Medulla oblongata (tissue), 1 donor: ENCODE measurements around the gene CXXC1.
"Not testable (repeated sequence)": the region's sequence is repeated elsewhere in the genome, so short reads cannot be mapped to it uniquely, and the experiment has no call there.

ENCODE experiments used
- DNase-seq: peaks from one replicate; pipeline ENCODE4 v3.0.0-alpha.2; 2015; ENCODE audit errors: extremely low spot score

Gene CXXC1

DNA sequence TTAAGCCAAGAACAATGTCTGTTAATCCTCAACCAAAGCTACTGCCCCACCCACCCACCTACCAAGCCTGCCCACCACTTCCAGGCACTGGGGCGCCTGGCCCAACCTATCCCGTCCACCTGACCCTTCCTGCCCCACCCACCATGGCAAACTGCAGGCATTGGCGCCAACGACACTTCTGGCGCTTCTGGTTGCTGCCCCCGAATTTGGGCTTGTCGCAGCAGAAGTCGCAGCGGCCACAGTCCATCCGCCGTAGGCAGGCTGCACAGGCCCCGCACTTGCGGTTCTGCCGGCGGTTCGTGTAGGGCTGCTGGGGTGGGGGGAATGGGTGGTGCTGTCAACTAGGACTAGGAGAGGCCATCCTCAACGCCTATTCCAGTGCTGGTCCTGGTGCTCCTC, 13.4 kb downstream of the CXXC1 start:
- DNase-seq = no peak

GRCh38 chr18:50273203-50274043, 14.1 kb downstream of the CXXC1 start:
- no peak for DNase-seq

DNA sequence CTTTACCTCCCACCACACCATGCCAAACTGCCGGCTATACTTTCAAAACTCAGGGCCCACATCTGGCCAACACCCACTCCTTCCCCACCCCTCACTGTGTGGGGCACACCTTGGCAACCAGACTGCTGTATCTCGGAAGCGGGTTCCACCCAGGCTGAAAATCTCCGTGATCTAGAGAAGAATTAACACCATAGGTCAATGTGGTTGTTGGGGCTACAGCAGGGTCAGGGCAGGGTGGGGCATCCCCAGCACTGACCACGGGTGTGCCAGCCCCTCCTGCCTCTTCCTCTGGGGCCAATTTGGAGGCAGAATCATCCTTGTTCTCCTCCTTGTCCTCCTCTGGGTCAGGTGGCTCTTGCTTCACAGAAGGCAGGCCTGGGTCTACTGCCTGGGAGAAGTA, 14.9 kb downstream of the CXXC1 start:
- no peak for DNase-seq

DNA sequence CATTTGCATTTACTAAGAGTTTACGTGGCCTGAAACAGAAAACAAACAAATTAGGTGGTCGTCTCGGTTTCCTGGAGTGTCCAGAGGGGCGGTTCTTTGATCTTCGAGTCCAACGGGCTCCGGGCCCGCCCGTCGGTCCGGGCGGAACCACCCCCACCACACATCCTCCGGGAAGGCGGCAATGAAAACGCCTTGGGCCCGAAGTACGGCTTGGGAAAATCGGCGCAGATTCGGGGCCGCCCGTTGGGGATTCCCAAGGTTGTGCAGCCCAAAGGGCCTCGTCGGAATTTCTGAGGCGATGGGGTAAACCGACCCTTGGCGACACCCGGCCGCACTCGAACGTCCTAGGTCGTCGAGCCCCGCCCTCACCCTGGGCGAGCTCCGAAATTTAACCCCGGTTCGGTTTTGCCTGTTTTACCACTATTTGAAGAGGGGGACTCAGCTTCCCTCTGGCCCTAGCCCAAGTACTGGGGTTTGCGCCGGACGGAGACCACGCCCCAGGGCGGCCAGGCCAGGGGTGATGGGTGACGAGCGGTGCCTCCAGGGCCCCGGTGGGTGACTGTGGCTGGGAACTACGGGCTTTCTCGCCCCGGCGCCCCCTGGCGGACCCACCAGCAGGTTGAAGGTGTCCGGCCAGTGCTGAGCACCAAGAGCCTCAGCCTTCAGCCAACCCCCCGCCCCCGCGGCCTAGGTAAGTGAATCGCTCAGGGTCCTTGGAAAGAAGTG, 19.3 kb downstream of the CXXC1 start:
- peak; percentile 71 for DNase-seq

DNA sequence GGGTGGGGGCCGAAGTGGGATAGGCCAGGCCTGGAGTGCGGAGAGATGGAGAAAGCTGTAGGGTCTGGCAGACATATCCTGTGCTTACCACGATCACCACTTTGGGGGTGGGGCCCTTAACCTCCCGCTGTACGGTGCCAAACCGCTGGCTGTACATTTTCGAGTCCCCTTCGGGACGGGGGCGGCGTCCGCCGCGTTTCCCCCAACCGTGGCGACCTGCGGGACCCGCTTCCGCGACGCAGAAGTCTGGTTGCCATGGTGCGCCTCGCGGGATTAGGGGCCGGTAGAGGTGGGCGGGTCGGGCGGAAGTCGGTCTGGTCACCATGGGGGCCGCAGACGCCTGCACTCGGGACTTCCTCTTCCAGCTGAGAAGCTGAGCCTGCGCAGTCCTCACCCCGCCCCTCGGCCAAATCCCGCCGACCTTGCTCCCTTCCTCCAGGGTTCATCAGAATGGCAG, 21.2 kb downstream of the CXXC1 start, which contains the start of gene CFAP53:
Gene CFAP53 (minus strand): TSS at position 248 of the 457 bp plus-strand sequence. CDS start 91 bp downstream, at position 157.
- peak; percentile 88 for DNase-seq

- DNase-seq = no peak
These were observed 24.5 kb downstream of the CXXC1 start for GRCh38 chr18:50262977-50263376.

DNA sequence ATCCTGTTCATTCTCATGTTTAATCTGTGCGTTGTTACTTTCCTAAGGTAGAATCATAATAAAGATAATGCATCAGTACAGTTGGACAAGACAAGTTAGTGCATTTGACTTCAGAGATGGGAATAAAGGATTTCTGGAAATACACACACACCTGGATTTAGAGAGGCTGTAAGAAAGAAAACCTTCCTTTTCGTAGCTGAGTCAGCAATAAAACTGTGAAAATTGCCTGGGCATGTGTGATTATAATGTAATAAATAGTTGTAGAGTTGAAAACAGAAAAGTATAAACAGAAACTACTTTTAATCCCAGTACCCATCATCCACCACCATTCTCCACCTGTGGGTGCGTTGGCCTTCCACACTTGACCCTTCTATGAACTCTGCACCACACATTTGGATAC, 36.6 kb downstream of the CXXC1 start:
- no peak for DNase-seq

- DNase-seq = no peak
These were observed 37.9 kb downstream of the CXXC1 start for GRCh38 chr18:50249576-50249975.

- no peak for DNase-seq
These were observed 39.9 kb downstream of the CXXC1 start for GRCh38 chr18:50247561-50247960.

DNA sequence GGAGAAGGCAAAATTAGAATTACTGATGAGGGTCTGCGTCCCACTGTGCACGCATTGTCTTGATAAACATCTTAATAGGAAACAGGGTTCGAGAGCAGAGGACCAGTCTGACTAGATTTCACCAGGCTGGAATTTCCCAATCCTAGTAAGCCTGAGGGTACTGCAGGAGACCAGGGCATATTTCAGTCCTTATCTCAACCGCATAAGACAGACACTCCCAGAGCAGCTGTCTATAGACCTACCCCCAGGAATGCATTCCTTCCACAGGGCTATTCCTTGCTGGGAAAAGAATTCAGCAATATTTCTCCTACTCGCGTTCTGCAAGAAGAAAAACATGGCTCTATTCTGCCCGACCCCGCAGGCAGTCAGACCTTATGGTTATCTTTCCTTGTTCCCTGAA, 45.7 kb downstream of the CXXC1 start:
- not testable (repeated sequence) for DNase-seq

GRCh38 chr18:50240080-50240563, 47.4 kb downstream of the CXXC1 start:
- no peak for DNase-seq

- no peak for DNase-seq
These were observed 55.1 kb downstream of the CXXC1 start for GRCh38 chr18:50232419-50232818.
